Ishikawa (cell line): ENCODE results near the gene SERPINI1.

Experiments
- EGR1 ChIP-seq: IDR thresholded peaks from 2 replicates; pipeline ENCODE4 v1.6.1; 2012
- EP300 ChIP-seq: IDR thresholded peaks from 2 replicates; pipeline ENCODE4 v1.6.1; 2012; ENCODE audit warnings: borderline replicate concordance
- FOXM1 ChIP-seq: IDR thresholded peaks from 2 replicates; pipeline ENCODE4 v1.6.1; 2012; ENCODE audit warnings: low read depth, borderline replicate concordance
- MAX ChIP-seq: IDR thresholded peaks from 2 replicates; pipeline ENCODE4 v1.6.1; 2012
- TAF1 ChIP-seq: IDR thresholded peaks from 2 replicates; pipeline ENCODE4 v1.6.1; 2012; ENCODE audit warnings: low read depth, mild to moderate bottlenecking
- YY1 ChIP-seq: IDR thresholded peaks from 2 replicates; pipeline ENCODE4 v1.6.1; 2012; ENCODE audit warnings: low read depth
- ZBTB7A ChIP-seq: IDR thresholded peaks from 2 replicates; pipeline ENCODE4 v1.6.1; 2012; ENCODE audit warnings: low read depth

GRCh38 chr3:167785790-167786189 is 50.3 kb downstream of the SERPINI1 start:
- TF ChIP-seq MAX (no peak), YY1 (no peak), ZBTB7A (no peak), TAF1 (no peak), EP300 (no peak), EGR1 (no peak), FOXM1 (no peak)
